ENCODE data around the gene VSX2.

The VSX2 gene

DNA sequence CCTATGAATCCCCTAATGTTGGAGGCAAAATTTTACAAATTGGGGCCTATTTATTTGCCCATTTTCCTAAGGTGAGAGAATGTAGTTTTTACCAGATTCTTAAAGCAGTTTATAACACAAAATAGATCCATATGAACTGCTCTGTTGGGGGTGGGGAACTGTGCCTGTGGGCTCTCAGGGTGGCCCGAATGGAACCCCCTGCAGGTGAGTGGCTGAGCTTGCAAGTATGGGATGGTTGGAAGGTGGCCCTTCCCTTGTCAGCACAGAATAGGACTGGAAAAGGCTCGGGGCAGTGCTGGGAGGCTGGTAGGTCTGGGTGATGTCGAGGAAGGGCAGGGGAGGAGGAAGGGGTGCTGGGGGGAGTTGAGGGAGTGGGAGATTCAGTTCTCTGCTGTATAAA lies 4.9 kb downstream of the VSX2 start:
- peaks cover 35% of the 10 kb centered on the region for H3K27me3 ChIP-seq (ENCODE audit: control insufficient read depth, low read length)
- no peaks in the 10 kb centered on the region for H3K9me3 ChIP-seq (ENCODE audit: control insufficient read depth, insufficient read depth, low read length)
- H3K4me1 ChIP-seq (ENCODE audit: control insufficient read depth, low read length): peaks cover 5% of the 10 kb centered on the region
- no peak overlapping the region for H3K4me3 ChIP-seq (ENCODE audit: low read length)
- H3K27ac ChIP-seq (ENCODE audit: low read depth, low read length): no peak overlapping the region
- TF ChIP-seq, protein P1, sequence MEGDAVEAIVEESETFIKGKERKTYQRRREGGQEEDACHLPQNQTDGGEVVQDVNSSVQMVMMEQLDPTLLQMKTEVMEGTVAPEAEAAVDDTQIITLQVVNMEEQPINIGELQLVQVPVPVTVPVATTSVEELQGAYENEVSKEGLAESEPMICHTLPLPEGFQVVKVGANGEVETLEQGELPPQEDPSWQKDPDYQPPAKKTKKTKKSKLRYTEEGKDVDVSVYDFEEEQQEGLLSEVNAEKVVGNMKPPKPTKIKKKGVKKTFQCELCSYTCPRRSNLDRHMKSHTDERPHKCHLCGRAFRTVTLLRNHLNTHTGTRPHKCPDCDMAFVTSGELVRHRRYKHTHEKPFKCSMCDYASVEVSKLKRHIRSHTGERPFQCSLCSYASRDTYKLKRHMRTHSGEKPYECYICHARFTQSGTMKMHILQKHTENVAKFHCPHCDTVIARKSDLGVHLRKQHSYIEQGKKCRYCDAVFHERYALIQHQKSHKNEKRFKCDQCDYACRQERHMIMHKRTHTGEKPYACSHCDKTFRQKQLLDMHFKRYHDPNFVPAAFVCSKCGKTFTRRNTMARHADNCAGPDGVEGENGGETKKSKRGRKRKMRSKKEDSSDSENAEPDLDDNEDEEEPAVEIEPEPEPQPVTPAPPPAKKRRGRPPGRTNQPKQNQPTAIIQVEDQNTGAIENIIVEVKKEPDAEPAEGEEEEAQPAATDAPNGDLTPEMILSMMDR (IDR thresholded peaks at IDR 0.05; ENCODE audit: low read depth, low read length, poor library complexity, severe bottlenecking): peak; percentile 28
- TF ChIP-seq EZH2phosphoT487 (IDR thresholded peaks at IDR 0.05; ENCODE audit: borderline replicate concordance, low read length): no peak
- H4K20me1 ChIP-seq (ENCODE audit: control insufficient read depth, insufficient read depth, low read depth, low read length): no peaks in the 10 kb centered on the region; the same call in 1 of the 2 replicates
- H3K9me2 ChIP-seq (replicated peaks; ENCODE audit: control insufficient read depth, low read length): no peaks in the 10 kb centered on the region
- no peaks in the 10 kb centered on the region for H3K79me2 ChIP-seq (ENCODE audit: control insufficient read depth, low read length)
- no peak overlapping the region for H3K4me2 ChIP-seq (ENCODE audit: low read length)
- H3F3A ChIP-seq (ENCODE audit: control insufficient read depth, insufficient read depth): no peaks in the 10 kb centered on the region
- no peaks in the 10 kb centered on the region for H3K36me3 ChIP-seq (ENCODE audit: control insufficient read depth, low read length)

DNA sequence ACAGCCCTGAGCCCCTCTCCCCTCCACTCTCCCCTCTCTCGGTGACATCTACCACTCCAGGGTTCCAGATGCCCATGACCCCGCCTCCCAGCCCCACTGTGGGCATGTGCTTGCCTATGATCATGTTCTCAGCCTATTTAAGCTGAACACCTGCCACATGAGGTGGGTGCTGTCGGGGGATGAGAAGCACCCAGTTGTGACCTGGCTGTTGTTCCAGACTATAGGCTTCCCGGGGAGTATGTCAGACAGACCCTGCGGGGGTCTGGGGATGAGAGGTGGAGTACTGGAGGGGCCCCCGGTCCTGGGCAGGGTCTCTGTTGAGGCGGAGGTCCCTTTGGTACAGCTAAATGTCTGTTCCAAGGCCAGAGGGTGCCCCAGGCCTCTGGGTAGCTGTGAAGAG lies 6.0 kb downstream of the VSX2 start:
- peaks cover 37% of the 10 kb centered on the region for H3K27me3 ChIP-seq (ENCODE audit: control insufficient read depth, low read length)
- no peak overlapping the region for H3K4me3 ChIP-seq (ENCODE audit: low read length)

DNA sequence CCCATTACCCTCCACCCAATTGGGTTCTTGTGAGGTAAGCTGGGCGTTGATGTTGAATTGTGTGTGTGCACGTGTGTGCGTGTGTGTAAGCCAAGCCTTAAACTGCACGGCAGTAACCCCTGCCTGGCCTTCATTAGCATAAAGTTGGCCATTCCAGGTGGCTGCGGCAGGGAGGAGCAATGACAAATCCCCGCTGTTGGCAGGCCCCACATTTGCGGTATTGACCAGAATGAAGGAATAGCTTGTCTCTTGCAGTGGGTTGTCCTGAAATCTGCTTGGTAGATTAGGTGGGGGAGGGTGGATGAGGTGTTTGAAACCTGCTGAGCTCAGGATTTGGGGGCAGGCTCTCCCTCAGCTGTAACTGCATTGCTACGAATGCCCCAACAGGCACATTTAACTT lies 7.3 kb downstream of the VSX2 start:
- no peaks in the 10 kb centered on the region for H3F3A ChIP-seq (ENCODE audit: control insufficient read depth, insufficient read depth)
- TF ChIP-seq, protein P1 (IDR thresholded peaks at IDR 0.05; ENCODE audit: low read depth, low read length, poor library complexity, severe bottlenecking): no peak
- TF ChIP-seq EZH2phosphoT487 (IDR thresholded peaks at IDR 0.05; ENCODE audit: borderline replicate concordance, low read length): no peak
- H3K9me2 ChIP-seq (replicated peaks; ENCODE audit: control insufficient read depth, low read length): no peaks in the 10 kb centered on the region
- no peaks in the 10 kb centered on the region; the same call in 1 of the 2 replicates for H4K20me1 ChIP-seq (ENCODE audit: control insufficient read depth, insufficient read depth, low read depth, low read length)
- H3K79me2 ChIP-seq (ENCODE audit: control insufficient read depth, low read length): no peaks in the 10 kb centered on the region
- H3K4me3 ChIP-seq (ENCODE audit: low read length): no peak overlapping the region
- H3K27ac ChIP-seq (ENCODE audit: low read depth, low read length): no peak overlapping the region
- peaks cover 33% of the 10 kb centered on the region for H3K27me3 ChIP-seq (ENCODE audit: control insufficient read depth, low read length)
- H3K9me3 ChIP-seq (ENCODE audit: control insufficient read depth, insufficient read depth, low read length): no peaks in the 10 kb centered on the region
- peaks cover 8% of the 10 kb centered on the region for H3K4me1 ChIP-seq (ENCODE audit: control insufficient read depth, low read length)
- H3K4me2 ChIP-seq (ENCODE audit: low read length): no peak overlapping the region
- no peaks in the 10 kb centered on the region for H3K36me3 ChIP-seq (ENCODE audit: control insufficient read depth, low read length)

More for the DNA sequence above, 6.0 kb downstream of the VSX2 start:
- no peak overlapping the region for H3K27ac ChIP-seq (ENCODE audit: low read depth, low read length)
- TF ChIP-seq EZH2phosphoT487 (IDR thresholded peaks at IDR 0.05; ENCODE audit: borderline replicate concordance, low read length): no peak
- TF ChIP-seq, protein P1 (IDR thresholded peaks at IDR 0.05; ENCODE audit: low read depth, low read length, poor library complexity, severe bottlenecking): no peak
- no peak overlapping the region for H3K4me2 ChIP-seq (ENCODE audit: low read length)
- H3K9me2 ChIP-seq (replicated peaks; ENCODE audit: control insufficient read depth, low read length): no peaks in the 10 kb centered on the region
- no peaks in the 10 kb centered on the region for H3F3A ChIP-seq (ENCODE audit: control insufficient read depth, insufficient read depth)
- no peaks in the 10 kb centered on the region for H3K79me2 ChIP-seq (ENCODE audit: control insufficient read depth, low read length)
- H3K4me1 ChIP-seq (ENCODE audit: control insufficient read depth, low read length): peaks cover 5% of the 10 kb centered on the region
- H3K9me3 ChIP-seq (ENCODE audit: control insufficient read depth, insufficient read depth, low read length): no peaks in the 10 kb centered on the region
- no peaks in the 10 kb centered on the region; the same call in 1 of the 2 replicates for H4K20me1 ChIP-seq (ENCODE audit: control insufficient read depth, insufficient read depth, low read depth, low read length)
- no peaks in the 10 kb centered on the region for H3K36me3 ChIP-seq (ENCODE audit: control insufficient read depth, low read length)
